Cerebellar cortex (tissue), 1 donor: ENCODE data around the gene SEMA6A.

Source experiments
- DNase-seq: peaks from one replicate; pipeline ENCODE4 v3.0.0-alpha.2; 2015; ENCODE audit warnings: low spot score

The SEMA6A gene

DNA sequence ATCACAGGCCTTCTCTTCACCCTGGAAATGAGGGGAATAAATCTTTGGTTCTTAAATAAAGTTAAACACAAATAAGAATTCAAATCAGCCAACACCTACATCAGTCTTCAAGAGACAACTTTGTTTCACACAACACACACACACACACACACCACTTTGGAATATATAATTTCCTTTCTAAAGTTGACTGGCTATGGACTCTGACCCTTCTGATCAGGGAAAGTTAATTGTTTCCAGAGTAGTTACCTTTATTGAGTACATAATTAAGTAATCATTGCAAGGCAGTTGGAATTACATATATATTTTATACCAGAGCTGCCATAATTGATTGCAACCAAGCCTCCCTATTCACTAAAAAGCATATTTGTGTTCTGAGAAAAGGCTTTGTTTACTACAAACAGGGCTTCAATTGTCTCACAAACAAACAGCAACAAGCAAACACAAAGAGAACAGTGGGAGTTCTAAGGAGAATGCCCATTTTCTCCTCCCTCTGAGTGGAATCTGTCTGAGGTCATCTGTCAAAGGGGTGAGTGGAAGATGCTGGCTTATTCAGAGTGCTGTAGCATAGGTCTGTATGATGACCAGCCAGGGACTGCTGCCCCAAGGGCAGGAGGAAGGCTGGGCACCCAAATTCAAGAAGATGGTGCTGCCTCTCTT is 136.6 kb downstream of the SEMA6A start:
- DNase-seq, result no peak

DNA sequence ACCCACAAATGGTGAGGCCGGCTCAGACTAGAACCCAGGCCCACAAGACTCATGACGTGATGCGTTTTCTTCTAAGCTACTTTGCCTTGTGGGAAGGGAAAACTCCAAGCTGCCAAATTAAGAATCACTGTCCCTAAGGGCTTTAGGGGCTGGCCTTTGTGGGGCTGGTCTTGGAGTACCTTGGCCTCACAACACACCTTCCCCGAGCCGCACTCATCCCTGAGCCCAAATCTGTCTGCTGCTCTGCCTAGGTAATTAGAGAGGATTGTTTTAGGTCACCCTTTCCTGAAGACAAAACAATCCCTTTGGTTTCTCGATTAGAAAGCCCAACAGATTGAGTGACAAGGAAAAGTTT is 137.3 kb downstream of the SEMA6A start:
- no peak for DNase-seq

- no peak for DNase-seq
These were observed 137.8 kb downstream of the SEMA6A start for GRCh38 chr5:116436674-116437350.

DNA sequence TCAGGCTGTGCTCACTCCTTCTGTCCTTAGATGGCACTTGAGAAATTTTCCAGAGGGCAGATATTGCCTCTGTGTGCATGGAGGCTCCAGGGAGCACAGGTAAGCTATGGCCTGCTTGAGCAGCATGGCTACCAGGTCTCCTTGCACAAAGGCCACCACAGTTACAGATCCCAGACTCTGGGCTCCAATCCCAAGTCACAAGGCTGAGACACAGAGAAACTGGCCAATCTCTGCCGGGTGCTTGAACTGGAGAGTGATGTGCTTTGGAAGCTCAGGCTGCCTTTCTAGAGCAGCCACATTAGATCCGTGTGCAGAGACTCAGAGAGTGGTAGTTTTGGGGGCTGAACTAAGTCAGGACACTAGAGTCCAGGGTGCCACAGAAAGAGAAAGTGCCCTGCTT is 145.7 kb downstream of the SEMA6A start:
- no peak for DNase-seq

DNA sequence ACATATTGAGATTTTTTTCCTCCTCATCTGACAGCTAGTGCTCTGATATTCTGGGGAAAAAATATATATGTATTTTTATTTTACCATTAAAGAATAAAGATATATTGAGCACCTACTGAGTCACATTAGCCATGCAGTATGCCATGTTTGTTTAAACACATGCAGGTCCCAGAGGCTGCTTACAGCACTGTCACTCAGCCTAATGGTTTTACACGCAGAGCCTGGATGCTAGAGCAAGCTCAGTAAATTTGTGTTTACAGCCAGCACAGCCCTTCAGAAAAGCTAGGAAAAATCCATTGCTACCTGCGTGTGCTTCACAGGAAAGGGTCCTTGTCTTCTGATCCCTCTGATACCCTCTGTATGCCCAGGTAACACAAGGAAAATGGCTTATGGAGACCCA is 146.2 kb downstream of the SEMA6A start:
- DNase-seq, result no peak

DNA sequence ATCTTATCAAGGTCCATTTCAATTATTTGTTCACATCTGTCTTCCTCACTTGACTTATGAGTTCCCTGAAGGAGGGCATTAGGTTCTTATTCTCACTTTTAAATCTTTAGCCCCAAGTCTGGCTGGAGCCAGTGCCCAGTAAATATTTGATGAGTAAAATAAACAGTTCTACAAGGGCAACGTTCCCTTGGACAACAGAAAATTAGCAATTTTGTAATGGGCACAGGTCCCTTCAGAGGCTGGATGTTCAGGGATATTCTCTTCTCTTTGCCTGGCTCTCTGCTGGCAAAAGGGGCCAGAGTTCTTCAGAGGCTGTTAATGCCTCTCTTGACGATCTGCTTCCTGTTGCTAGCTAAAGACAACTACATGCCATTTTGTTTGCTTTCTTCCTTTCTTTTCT is 149.7 kb downstream of the SEMA6A start:
- no peak for DNase-seq

GRCh38 chr5:116424258-116424615 is 150.4 kb downstream of the SEMA6A start:
- no peak for DNase-seq

GRCh38 chr5:116423587-116424257 is 150.9 kb downstream of the SEMA6A start:
- no peak for DNase-seq

DNA sequence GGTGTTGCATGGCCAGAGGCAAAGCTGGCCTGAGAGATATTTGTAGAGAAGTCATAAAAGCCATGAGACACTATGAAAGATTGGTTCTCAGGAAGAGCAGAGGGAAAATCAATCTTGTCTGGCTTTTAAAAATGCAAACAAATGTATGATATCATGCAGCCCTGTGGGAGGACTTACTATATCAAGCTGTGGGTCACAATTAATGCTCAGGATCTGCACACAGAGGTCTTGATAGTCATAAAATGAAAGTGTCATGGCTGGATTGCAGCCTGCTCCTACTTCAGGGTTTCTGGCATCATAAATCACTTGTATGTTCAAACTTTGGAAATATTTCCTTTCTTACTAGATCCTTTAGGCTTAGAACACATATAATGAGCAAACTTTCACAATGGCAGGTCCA is 151.5 kb downstream of the SEMA6A start:
- no peak for DNase-seq

GRCh38 chr5:116421080-116421629 is 153.5 kb downstream of the SEMA6A start:
- DNase-seq, result no peak

GRCh38 chr5:116420540-116420939 is 154.1 kb downstream of the SEMA6A start:
- no peak for DNase-seq

DNA sequence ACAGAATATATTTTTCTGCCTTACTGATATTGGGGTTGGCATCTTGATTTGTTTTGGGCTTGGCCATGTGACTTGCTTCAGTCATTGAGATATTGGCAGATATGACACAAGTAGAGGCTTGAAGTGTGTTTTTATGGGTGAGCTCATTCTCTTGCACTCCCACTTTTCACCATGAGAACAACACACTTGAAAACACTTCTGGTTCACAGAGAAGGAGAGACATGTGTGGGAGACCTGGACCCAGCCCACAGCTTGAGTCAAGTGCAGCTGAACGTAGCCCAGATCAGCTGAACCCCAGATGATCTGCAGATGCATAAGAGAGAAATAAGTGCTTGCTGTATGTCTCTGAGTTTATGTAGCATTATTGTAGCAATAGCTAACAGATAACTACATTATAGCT is 155.4 kb downstream of the SEMA6A start:
- DNase-seq, result no peak

DNA sequence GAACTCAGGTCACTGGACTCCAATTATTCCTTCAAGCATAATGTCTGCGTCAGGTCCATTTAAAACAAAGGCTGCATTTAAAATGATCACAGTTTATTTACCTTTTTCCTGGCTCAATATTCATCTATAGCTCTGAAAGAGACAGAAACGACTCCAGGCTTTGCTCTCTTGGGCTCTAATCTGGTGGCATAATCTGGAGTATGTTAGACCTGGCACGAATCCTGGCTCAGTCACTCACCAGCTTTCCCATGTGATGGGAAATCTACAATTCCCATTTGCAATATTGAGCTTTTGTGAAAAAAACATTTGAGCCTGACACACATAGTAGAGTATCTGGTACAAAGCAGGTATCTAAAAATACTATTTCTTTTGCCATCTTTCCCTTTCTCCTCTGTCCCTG is 155.8 kb downstream of the SEMA6A start:
- no peak for DNase-seq

- DNase-seq, result no peak
These were observed 156.6 kb downstream of the SEMA6A start for GRCh38 chr5:116418016-116418415.

DNA sequence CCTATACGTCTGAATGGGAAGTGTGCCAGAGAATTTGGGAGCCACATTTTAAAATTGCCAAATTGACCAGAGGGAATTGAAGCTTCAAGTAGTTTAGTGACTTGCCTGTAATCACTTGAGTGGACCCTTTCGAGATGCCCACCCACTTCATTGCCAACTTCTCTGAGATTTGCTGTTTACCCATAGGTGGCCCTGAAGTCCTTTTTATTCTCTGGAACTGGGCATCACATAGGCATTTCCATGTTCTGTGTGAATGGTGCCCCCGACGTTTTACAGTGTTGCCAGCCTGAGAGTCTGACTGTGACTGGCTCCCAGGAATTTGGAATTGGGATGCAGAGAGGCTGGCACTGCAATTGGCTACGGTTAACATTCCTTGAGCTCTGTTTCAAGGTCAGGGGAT is 158.6 kb downstream of the SEMA6A start:
- DNase-seq, result no peak

- DNase-seq, result no peak
These were observed 159.4 kb downstream of the SEMA6A start for GRCh38 chr5:116415182-116415581.

GRCh38 chr5:116411101-116411571 is 163.5 kb downstream of the SEMA6A start:
- peak; percentile 86 for DNase-seq

DNA sequence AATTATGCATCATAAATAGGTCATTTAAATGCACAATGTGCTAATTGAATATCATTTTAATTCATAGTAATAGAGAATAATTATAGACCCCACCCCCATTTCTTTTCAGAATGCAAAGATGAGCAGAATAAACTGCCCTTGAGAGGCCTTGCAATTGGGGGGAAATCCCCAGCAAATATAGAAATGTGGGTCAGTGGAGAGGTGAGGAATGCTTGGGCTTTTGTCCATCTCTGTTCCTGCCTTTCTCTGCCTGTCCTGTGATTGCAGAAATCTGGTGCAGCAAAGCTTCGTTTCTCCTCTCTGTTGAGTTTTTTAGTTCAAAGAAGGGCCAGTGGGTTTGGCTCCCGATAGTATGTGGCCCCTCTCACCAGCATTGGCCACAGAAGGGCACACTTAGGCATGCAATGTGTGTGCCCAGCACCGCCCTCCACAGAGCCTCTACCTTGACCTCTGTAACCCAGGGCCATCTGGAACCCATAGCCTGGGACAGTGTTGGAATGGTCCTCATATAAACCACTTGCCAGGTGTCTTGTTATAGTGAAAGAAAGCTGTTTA is 164.2 kb downstream of the SEMA6A start:
- peak; percentile 50 for DNase-seq

- DNase-seq, result peak; percentile 77
These were observed 164.9 kb downstream of the SEMA6A start for GRCh38 chr5:116409591-116410296.

DNA sequence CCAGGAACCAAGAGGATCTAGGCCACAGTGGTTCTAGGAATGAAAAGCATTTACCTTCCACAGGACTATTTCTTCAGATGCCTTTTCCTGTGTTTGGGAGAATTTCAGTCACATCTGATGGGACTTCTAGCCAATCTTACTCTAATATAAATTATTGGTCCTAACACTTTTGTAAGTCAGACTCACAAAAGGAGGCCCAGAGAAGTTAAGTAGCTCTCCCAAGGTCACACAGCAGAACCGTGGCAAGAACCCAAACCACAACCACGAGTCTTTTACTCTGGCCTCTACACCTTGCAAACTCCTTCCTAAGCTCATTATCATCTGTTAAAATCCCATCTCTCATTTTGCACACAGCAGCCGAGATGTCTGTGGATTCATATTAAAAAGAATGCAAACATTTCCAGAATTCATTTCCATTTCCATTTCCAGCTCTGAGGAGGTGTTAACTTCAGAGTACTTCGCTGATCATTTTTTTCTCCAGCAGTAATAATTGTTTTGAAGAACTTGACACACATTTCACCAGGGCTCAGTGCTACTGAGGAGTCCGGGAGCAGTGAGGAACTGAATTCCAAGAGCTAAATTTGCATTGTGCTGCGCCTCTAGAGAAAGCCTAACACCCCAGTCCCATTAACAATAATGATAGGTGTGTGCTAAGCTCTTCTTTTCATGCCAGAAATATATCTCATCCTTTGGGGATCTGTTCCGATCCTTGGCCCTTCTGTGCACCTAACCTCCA is 168.1 kb downstream of the SEMA6A start:
- no peak for DNase-seq

- no peak for DNase-seq
These were observed 169.8 kb downstream of the SEMA6A start for GRCh38 chr5:116404792-116405191.
